ENCODE data around the gene HVCN1. TPM values are rescaled to one million over a fixed set of nuclear protein-coding genes. Genes with fewer than 3 reads are reported as not detected.

Gene HVCN1
- total and polyA plus RNA-seq, 2 of the 8 experiments (the other 6 are each of a cell fraction or from before 2014, with no cell fraction given): 5.8 to 11.2 TPM

DNA sequence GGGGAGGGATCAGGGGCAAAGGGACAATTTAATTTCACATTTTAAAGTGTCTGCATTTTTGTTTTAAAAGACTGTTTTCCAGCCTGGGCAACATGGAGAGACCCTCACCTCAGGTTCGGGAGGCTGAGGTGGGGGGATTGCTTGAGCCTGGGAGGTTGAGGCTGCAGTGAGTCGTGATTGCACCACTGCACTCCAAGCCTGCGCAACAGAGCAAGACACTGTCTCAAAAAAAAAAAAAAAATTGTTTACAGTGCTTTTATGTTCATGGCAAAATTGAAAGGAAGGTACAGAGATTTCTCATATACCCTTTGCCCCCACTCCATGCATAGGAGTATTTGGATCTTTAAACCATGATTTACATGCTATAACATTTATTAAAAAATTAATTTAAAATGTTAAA, 16.4 kb upstream of the HVCN1 start:
- no peak for FAIRE-seq
- H4K5ac ChIP-seq (ENCODE audit: insufficient read length, low read depth, low read length): no peak overlapping the region
- TF ChIP-seq CTBP2 (IDR thresholded peaks at IDR 0.05; ENCODE audit: borderline replicate concordance, insufficient read depth, insufficient read length, low read length) (no peak), SIN3A (conservative IDR thresholded peaks at IDR 0.05 in 1 of 2, IDR thresholded peaks at IDR 0.05 in 1 of 2; ENCODE audit: low read depth in 1 of 2, low read length in 2 of 2) (no peak), CBX5 (IDR thresholded peaks at IDR 0.05; ENCODE audit: low read depth, low read length) (no peak), HDAC2 (IDR thresholded peaks at IDR 0.05; ENCODE audit: borderline replicate concordance in 1 of 2, low read depth in 2 of 2, low read length in 2 of 2) (no peak), SIX5 (IDR thresholded peaks at IDR 0.05; ENCODE audit: low read depth, low read length) (no peak), PHF8 (conservative IDR thresholded peaks at IDR 0.05; ENCODE audit: low read depth, low read length) (no peak), RXRA (IDR thresholded peaks at IDR 0.05; ENCODE audit: insufficient read depth, low read depth, low read length) (no peak), NRF1 (IDR thresholded peaks at IDR 0.05; ENCODE audit: low read depth, low read length) (no peak), SUZ12 (IDR thresholded peaks at IDR 0.05; ENCODE audit: low read length) (no peak), CHD2 (IDR thresholded peaks at IDR 0.05; ENCODE audit: low read length) (no peak)
- TF ChIP-seq, protein P1, sequence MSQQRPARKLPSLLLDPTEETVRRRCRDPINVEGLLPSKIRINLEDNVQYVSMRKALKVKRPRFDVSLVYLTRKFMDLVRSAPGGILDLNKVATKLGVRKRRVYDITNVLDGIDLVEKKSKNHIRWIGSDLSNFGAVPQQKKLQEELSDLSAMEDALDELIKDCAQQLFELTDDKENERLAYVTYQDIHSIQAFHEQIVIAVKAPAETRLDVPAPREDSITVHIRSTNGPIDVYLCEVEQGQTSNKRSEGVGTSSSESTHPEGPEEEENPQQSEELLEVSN (IDR thresholded peaks at IDR 0.05): no peak
- TF ChIP-seq, protein P2, sequence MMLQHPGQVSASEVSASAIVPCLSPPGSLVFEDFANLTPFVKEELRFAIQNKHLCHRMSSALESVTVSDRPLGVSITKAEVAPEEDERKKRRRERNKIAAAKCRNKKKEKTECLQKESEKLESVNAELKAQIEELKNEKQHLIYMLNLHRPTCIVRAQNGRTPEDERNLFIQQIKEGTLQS (IDR thresholded peaks at IDR 0.05; ENCODE audit: insufficient read depth, low read depth, low read length): no peak

More for the DNA sequence above, 16.4 kb upstream of the HVCN1 start:
- Histone ChIP-seq H2BK15ac (ENCODE audit: low read length) (no peak overlapping the region), H2BK5ac (ENCODE audit: low read depth, low read length) (no peak overlapping the region), H2BK20ac (ENCODE audit: low read length) (no peak overlapping the region), H3K4ac (replicated peaks; ENCODE audit: insufficient read length, low read depth, low read length) (no peak overlapping the region), H3K9me3 (ENCODE audit: insufficient read depth in 2 of 2, low read depth in 1 of 2, low read length in 1 of 2) (no peaks in the 10 kb centered on the region), H3K36me3 (ENCODE audit: control insufficient read depth in 2 of 4, insufficient read depth in 4 of 4, low read length in 3 of 4) (no peaks in the 10 kb centered on the region), H3K14ac (ENCODE audit: insufficient read length) (no peak overlapping the region), H2AFZ (ENCODE audit: low read length) (no peak overlapping the region), H4K91ac (replicated peaks; ENCODE audit: insufficient read length, low read length) (no peak overlapping the region), H4K20me1 (replicated peaks in 1 of 2; ENCODE audit: control insufficient read depth in 1 of 2, insufficient read depth in 2 of 2, low read length in 2 of 2) (no peaks in the 10 kb centered on the region), H2AK5ac (ENCODE audit: low read depth, low read length) (no peak overlapping the region), H3K9ac (replicated peaks in 1 of 4; ENCODE audit: extremely low read depth in 1 of 4, low read depth in 3 of 4, low read length in 3 of 4) (no peak overlapping the region), H2BK120ac (replicated peaks; ENCODE audit: low read depth, low read length) (no peak overlapping the region), H3K4me3 (ENCODE audit: extremely low read depth in 1 of 4, insufficient read depth in 2 of 4, low read depth in 3 of 4, low read length in 4 of 4) (no peak overlapping the region), H4K8ac (ENCODE audit: extremely low read depth, insufficient read depth, low read length) (no peak overlapping the region), H2BK12ac (ENCODE audit: low read depth, low read length) (no peak overlapping the region), H3K23ac (ENCODE audit: insufficient read length) (no peak overlapping the region), H3K18ac (ENCODE audit: extremely low read depth, low read length) (no peak overlapping the region), H3K4me1 (replicated peaks in 1 of 4; ENCODE audit: control insufficient read depth in 3 of 4, insufficient read depth in 4 of 4, low read length in 3 of 4) (no peaks in the 10 kb centered on the region), H3K4me2 (ENCODE audit: insufficient read depth in 1 of 2, low read depth in 2 of 2, low read length in 2 of 2) (no peak overlapping the region), H3K79me2 (ENCODE audit: control insufficient read depth in 1 of 2, insufficient read depth in 2 of 2, low read length in 2 of 2) (no peaks in the 10 kb centered on the region), H3K23me2 (ENCODE audit: low read depth, low read length) (no peaks in the 10 kb centered on the region), H3K27me3 (replicated peaks in 1 of 4; ENCODE audit: control insufficient read depth in 3 of 4, extremely low read depth in 1 of 4, insufficient read depth in 3 of 4, low read length in 3 of 4) (no peaks in the 10 kb centered on the region), H3K27ac (ENCODE audit: low read depth, low read length) (no peak overlapping the region), H3K79me1 (ENCODE audit: low read depth, low read length) (no peaks in the 10 kb centered on the region), H3K56ac (replicated peaks; ENCODE audit: insufficient read length, low read depth, low read length) (no peak overlapping the region)
- DNase-seq (ENCODE audit: low read depth in 1 of 2, low spot score in 2 of 2): no peak
- POLR2A ChIA-PET (ENCODE audit: partially characterized antibody): interaction anchor here (0.9 to 1.1 kb wide), 2 partner anchors 15 to 119 kb away, joined by 3 to 5 read pairs; no protein-coding TSS in a partner anchor
- CTCF ChIA-PET (ENCODE audit: partially characterized antibody): interaction anchor here (0.6 to 1.7 kb wide), 21 partner anchors 8 to 567 kb away, joined by 3 to 12 read pairs (median 3); partner anchors contain the start of genes CCDC63 and HVCN1
- WGBS, 2 experiments (ENCODE audit: extremely low coverage in 1 of 2, insufficient coverage in 1 of 2, insufficient read length in 1 of 2, insufficient replicate concordance in 2 of 2, low coverage in 1 of 2, low lambda C conversion rate in 2 of 2, missing lambda C conversion rate in 1 of 2): 71% methylated on average over 3 of the region's 3 CpGs; no CpG with 5 or more reads in 1 of the 2 experiments

All from H1 (cell line).